GM23338 (cell line): Measurements from ENCODE around the gene PPFIA2.

Source experiments
- CTCF ChIP-seq, 2 experiments: fragments of 200-600 bp in 1 of 2; sonication (generic) in 1 of 2; conservative IDR thresholded peaks; 2 replicates each; pipeline versions ENCODE4 v1.5.1 to v1.6.1; 2016 to 2017; ENCODE audit warnings: antibody characterized with exemption in 2 of 2, low read depth in 2 of 2, mild to moderate bottlenecking in 2 of 2, moderate library complexity in 1 of 2
- NANOG ChIP-seq: IDR thresholded peaks from 2 replicates; pipeline ENCODE4 v1.6.1; 2016; ENCODE audit warnings: antibody characterized with exemption, borderline replicate concordance
- POLR2AphosphoS5 ChIP-seq: IDR thresholded peaks from 2 replicates; pipeline ENCODE4 v1.6.1; 2016; ENCODE audit warnings: antibody characterized with exemption, low read depth
- REST ChIP-seq: IDR thresholded peaks from one replicate; pipeline ENCODE4 v1.6.1; 2018; ENCODE audit warnings: antibody characterized with exemption; ENCODE audit not compliant: unreplicated experiment

GRCh38 chr12:81229759-81230158 lies 529.4 kb downstream of the PPFIA2 start:
- TF ChIP-seq CTCF (conservative IDR thresholded peaks at IDR 0.05; ENCODE audit: low read depth in 2 of 2) (no peak), POLR2AphosphoS5 (no peak), NANOG (no peak), REST (no peak)
